Femur (tissue), 1 donor: Measurements from ENCODE around the gene TSHZ2.
"Not testable (repeated sequence)": the region's sequence is repeated elsewhere in the genome, so short reads cannot be mapped to it uniquely, and the experiment has no call there.

Experiments used
- DNase-seq: peaks from one replicate; pipeline ENCODE4 v3.0.0-alpha.2; 2017

TSHZ2 gene

GRCh38 chr20:53292347-53292746, 320.2 kb downstream of the TSHZ2 start:
- no peak for DNase-seq

GRCh38 chr20:53294804-53295203, 322.6 kb downstream of the TSHZ2 start:
- no peak for DNase-seq

- no peak for DNase-seq
These were observed 323.9 kb downstream of the TSHZ2 start for GRCh38 chr20:53296025-53296424.

- no peak for DNase-seq
These were observed 324.4 kb downstream of the TSHZ2 start for GRCh38 chr20:53296451-53297153.

GRCh38 chr20:53297154-53297529, 325.0 kb downstream of the TSHZ2 start:
- DNase-seq = no peak

- no peak for DNase-seq
These were observed 326.1 kb downstream of the TSHZ2 start for GRCh38 chr20:53298260-53298659.

GRCh38 chr20:53298911-53299310, 326.8 kb downstream of the TSHZ2 start:
- DNase-seq = no peak

GRCh38 chr20:53299831-53300230, 327.7 kb downstream of the TSHZ2 start:
- no peak for DNase-seq

- DNase-seq = no peak
These were observed 329.7 kb downstream of the TSHZ2 start for GRCh38 chr20:53301869-53302268.

GRCh38 chr20:53302695-53303412, 330.7 kb downstream of the TSHZ2 start:
- no peak for DNase-seq

- DNase-seq = no peak
These were observed 331.2 kb downstream of the TSHZ2 start for GRCh38 chr20:53303413-53303760.

- no peak for DNase-seq
These were observed 332.0 kb downstream of the TSHZ2 start for GRCh38 chr20:53304146-53304545.

- no peak for DNase-seq
These were observed 334.1 kb downstream of the TSHZ2 start for GRCh38 chr20:53306192-53306805.

GRCh38 chr20:53307964-53308597, 335.9 kb downstream of the TSHZ2 start:
- DNase-seq = no peak

- no peak for DNase-seq
These were observed 337.4 kb downstream of the TSHZ2 start for GRCh38 chr20:53309515-53309914.

- DNase-seq = no peak
These were observed 340.8 kb downstream of the TSHZ2 start for GRCh38 chr20:53312957-53313356.

GRCh38 chr20:53316206-53316937, 344.2 kb downstream of the TSHZ2 start:
- DNase-seq = no peak

- DNase-seq = no peak
These were observed 347.0 kb downstream of the TSHZ2 start for GRCh38 chr20:53319200-53319599.

GRCh38 chr20:53319716-53320115, 347.6 kb downstream of the TSHZ2 start:
- no peak for DNase-seq

- no peak for DNase-seq
These were observed 348.5 kb downstream of the TSHZ2 start for GRCh38 chr20:53320701-53321100.

GRCh38 chr20:53321596-53321995, 349.4 kb downstream of the TSHZ2 start:
- no peak for DNase-seq

GRCh38 chr20:53322651-53323050, 350.5 kb downstream of the TSHZ2 start:
- DNase-seq = no peak

GRCh38 chr20:53323460-53323859, 351.3 kb downstream of the TSHZ2 start:
- not testable (repeated sequence) for DNase-seq
